SK-N-MC (cell line): ENCODE results near the gene ZNF580.

Experiments
- DNase-seq: peaks from one replicate; pipeline ENCODE4 v3.0.0-alpha.2; 2011; ENCODE audit warnings: low read depth, low spot score
- H3K27ac ChIP-seq: fragments of 200-600 bp; sonication (generic); 2 replicates; pipeline ENCODE4 v1.5.1; 2016; ENCODE audit warnings: mixed run types
- H3K36me3 ChIP-seq: fragments of 200-600 bp; sonication (generic); 2 replicates; pipeline ENCODE4 v1.6.1; 2017; ENCODE audit warnings: antibody characterized with exemption, low read length, mixed read lengths; ENCODE audit not compliant: insufficient read depth
- H3K4me3 ChIP-seq: fragments of 200-600 bp; sonication (generic); 2 replicates; pipeline ENCODE4 v1.5.1; 2016
- H3K9ac ChIP-seq: fragments of 200-600 bp; sonication (generic); 2 replicates; pipeline ENCODE4 v1.8.0; 2017; ENCODE audit warnings: mixed run types, mixed read lengths; ENCODE audit not compliant: insufficient read length
- H3K9me3 ChIP-seq: fragments of 200-600 bp; sonication (generic); 2 replicates; pipeline ENCODE4 v1.6.1; 2017; ENCODE audit warnings: low read depth, mild to moderate bottlenecking, antibody characterized with exemption, low read length, moderate library complexity, mixed read lengths
- EZH2 ChIP-seq: fragments of 200-600 bp; sonication (generic); IDR thresholded peaks from one replicate; pipeline ENCODE4 v1.6.1; 2017; ENCODE audit warnings: antibody characterized with exemption
- FOXP2 ChIP-seq: optimal IDR thresholded peaks from 2 replicates; pipeline ENCODE3; 2011; ENCODE audit warnings: mild to moderate bottlenecking, moderate library complexity; ENCODE audit not compliant: insufficient read depth; ENCODE audit errors: extremely low read length, control extremely low read depth
- POLR2AphosphoS5 ChIP-seq: IDR thresholded peaks from 2 replicates; pipeline ENCODE4 v1.6.1; 2012; ENCODE audit warnings: mild to moderate bottlenecking, low read depth, low read length, borderline replicate concordance

The ZNF580 gene

DNA sequence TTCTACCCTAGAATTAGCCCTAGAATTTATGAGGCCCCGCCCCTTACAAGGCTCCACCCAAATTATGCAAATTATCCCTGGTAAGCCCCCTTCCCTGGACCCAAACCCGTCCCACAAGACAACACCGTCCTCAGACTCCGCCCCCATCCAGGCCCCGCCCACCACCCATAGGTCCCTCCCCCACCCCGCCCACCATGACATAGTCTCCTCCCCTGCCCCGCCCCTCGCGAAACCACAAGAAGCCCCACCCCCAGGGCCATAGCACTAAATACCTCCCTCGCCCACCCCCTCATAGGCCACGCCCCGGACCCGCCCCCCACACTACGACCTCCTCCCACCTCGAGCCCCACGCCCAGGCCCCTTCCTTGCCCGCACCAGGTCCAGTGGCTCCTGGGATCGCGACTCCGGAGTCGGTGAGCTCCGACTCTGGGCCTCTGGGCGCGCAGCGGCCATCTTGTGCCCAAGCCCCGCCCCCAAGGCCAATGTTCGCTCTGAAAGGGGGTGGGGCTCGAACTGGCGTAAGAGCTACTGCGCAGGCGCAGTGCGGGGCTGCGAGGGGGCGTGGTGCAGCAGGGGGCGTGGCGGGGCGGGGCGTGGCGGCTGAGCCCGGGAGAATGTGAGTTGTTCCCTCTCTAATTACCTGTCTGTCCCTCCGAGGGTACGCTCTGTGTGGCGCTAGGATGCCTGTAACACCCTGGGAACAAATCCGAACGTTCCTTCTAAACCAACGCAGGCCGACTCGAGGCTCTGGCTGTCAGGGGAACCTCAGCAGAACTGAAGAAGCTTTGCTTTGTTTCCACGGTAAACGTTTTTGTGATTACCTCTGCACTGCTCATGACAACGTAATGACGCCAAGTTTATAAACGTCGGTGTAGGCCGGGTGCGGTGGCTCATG lies 16.4 kb upstream of the ZNF580 start, which contains the start of gene ZNF784:
Gene ZNF784, minus strand, starts transcription at position 458 of the 895 bp plus-strand sequence. Its CDS starts 5 bp downstream, at position 453.
- DNase-seq = peak; percentile 56
- Histone ChIP-seq H3K4me3 (peak within 1 kb of the TSS; percentile 82), H3K9me3 (no peaks in the 10 kb centered on the region), H3K9ac (peak within 1 kb of the TSS; percentile 86), H3K36me3 (no peaks in the 10 kb centered on the region), H3K27ac (peak within 1 kb of the TSS; percentile 90)
- TF ChIP-seq EZH2 = no peak
- peak; percentile 75 for TF ChIP-seq POLR2AphosphoS5

GRCh38 chr19:55625004-55625326 lies 15.8 kb upstream of the ZNF580 start:
- Histone ChIP-seq H3K9me3 (no peaks in the 10 kb centered on the region), H3K4me3 (peak overlapping the region; percentile 82), H3K27ac (no peak overlapping the region), H3K36me3 (no peaks in the 10 kb centered on the region), H3K9ac (peak overlapping the region; percentile 69)
- TF ChIP-seq POLR2AphosphoS5 (no peak), EZH2 (no peak), FOXP2 (no peak)
- DNase-seq = no peak

DNA sequence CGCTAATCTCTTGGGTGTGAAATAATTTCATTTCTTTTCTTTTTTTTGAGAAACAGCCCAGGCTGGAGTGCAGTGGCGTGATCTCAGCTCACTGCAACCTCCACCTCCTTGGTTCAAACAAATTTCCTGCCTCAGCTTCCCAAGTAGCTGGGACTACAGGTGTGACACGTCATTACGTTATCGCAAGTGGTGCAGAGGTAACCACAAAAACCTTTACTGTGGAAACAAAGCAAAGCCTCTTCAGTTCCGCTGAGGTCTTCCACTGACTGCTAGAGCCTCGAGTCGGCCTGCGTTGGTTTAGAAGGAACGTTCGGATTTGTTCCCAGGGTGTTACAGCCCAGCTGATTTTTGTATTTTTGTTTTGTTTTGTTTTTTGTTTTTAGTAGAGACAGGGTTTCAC lies 14.5 kb upstream of the ZNF580 start:
- no peak for DNase-seq
- Histone ChIP-seq H3K9me3 (no peaks in the 10 kb centered on the region), H3K4me3 (no peak overlapping the region), H3K27ac (no peak overlapping the region), H3K9ac (no peak overlapping the region), H3K36me3 (no peaks in the 10 kb centered on the region)
- TF ChIP-seq EZH2 = no peak
- TF ChIP-seq POLR2AphosphoS5 = no peak
- no peak for TF ChIP-seq FOXP2

- Histone ChIP-seq H3K9me3 (no peaks in the 10 kb centered on the region), H3K9ac (no peak overlapping the region), H3K27ac (no peak overlapping the region), H3K36me3 (no peaks in the 10 kb centered on the region), H3K4me3 (no peak overlapping the region)
- TF ChIP-seq FOXP2 = no peak
- TF ChIP-seq POLR2AphosphoS5 = no peak
- no peak for TF ChIP-seq EZH2
- peak; percentile 98 for DNase-seq
Measured at GRCh38 chr19:55632463-55632834, 8.4 kb upstream of the ZNF580 start.

- H3K27ac ChIP-seq = no peak overlapping the region
- no peak for DNase-seq
- H3K9ac ChIP-seq = no peak overlapping the region
- H3K4me3 ChIP-seq = peak overlapping the region; percentile 94; the same call in 1 of the 2 replicates
- no peak for TF ChIP-seq POLR2AphosphoS5
- no peak for TF ChIP-seq FOXP2
- TF ChIP-seq EZH2 = no peak
- no peaks in the 10 kb centered on the region for H3K36me3 ChIP-seq
- no peaks in the 10 kb centered on the region for H3K9me3 ChIP-seq
Measured at GRCh38 chr19:55633861-55634260, 6.9 kb upstream of the ZNF580 start.

GRCh38 chr19:55635334-55635717 lies 5.5 kb upstream of the ZNF580 start:
- TF ChIP-seq FOXP2 (no peak), EZH2 (no peak), POLR2AphosphoS5 (no peak)
- Histone ChIP-seq H3K9ac (peak overlapping the region; percentile 98), H3K9me3 (no peaks in the 10 kb centered on the region), H3K4me3 (peak overlapping the region; percentile 94), H3K36me3 (no peaks in the 10 kb centered on the region), H3K27ac (peak overlapping the region; percentile 70; the same call in 1 of the 2 replicates)
- DNase-seq = no peak

DNA sequence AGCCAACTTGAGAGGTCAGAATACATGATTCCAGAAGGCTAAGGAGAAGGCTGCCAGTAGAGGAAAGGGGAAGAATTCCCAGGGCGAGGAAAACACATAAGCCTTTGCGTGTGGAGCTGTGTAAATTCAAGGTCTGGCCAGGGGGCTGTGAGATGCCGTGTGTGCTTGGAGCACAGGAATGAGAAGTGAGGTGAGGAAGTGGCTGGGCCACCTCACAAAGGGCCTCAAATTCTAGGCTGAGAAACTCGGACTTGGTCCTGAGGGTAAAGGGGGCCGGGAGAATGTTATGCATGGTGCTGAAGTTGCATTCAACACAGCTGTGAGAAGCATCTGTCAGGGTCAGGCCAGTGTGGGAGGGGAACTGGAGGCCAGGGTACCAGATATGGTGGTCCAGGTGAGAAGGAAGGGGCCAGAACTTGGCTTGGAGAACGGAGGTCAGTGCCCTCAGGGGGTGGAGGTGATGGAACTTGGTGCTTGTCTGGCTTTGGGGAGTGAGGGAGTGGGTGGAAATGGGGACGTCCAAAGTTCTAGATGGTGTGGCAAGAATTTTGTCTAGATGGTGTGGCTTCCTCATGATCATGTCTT lies 4.9 kb upstream of the ZNF580 start:
- TF ChIP-seq FOXP2 = no peak
- DNase-seq = no peak
- Histone ChIP-seq H3K4me3 (peak overlapping the region; percentile 94), H3K9me3 (no peaks in the 10 kb centered on the region), H3K36me3 (no peaks in the 10 kb centered on the region), H3K27ac (no peak overlapping the region), H3K9ac (peak overlapping the region; percentile 98)

DNA sequence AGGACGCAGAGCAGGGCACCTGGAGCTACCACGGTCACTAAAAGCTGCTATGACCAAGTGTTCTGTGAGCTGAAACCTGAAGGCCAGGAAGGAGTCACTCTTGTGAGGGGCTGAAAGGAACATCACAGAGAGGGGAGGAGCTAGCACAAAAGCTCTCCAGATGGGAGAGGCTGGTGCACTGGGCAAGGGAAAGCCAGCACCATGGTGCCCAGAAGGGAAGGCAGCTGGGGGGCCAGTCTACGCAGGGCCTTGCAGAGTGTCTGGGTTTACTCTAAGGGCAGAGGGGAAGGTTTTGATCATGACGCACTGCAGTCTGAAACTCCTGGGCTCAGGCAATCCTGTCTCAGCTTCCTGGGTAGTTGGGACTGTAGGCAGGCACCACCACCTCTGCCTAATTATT lies 4.1 kb upstream of the ZNF580 start:
- no peak overlapping the region for H3K9ac ChIP-seq
- DNase-seq = no peak
- H3K27ac ChIP-seq = no peak overlapping the region
- no peaks in the 10 kb centered on the region for H3K36me3 ChIP-seq
- no peaks in the 10 kb centered on the region for H3K9me3 ChIP-seq
- H3K4me3 ChIP-seq = no peak overlapping the region
- TF ChIP-seq EZH2 (no peak), FOXP2 (no peak), POLR2AphosphoS5 (no peak)

DNA sequence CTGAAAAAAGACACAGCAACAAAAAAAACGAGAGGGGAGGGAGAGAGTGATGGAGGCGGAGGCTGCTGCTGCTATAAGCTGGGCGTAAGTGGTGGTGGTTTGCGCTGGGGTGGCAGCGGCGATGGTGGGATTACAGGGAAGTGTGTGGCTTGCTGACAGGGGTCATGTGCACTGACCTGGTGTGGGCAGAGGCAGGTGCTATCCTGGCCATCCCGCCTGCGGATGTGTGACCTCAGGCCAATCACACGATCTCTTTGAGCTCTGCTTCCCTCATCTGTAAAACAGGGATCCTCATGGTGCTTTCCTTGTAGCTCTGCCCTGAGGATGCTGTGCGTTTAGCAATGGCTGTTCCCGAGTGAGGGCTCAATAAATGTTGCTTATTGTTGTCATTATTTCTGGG lies 3.3 kb upstream of the ZNF580 start:
- no peak for TF ChIP-seq EZH2
- no peak for TF ChIP-seq FOXP2
- TF ChIP-seq POLR2AphosphoS5 = no peak
- Histone ChIP-seq H3K36me3 (no peaks in the 10 kb centered on the region), H3K9ac (no peak overlapping the region), H3K9me3 (no peaks in the 10 kb centered on the region), H3K27ac (no peak overlapping the region), H3K4me3 (no peak overlapping the region)
- no peak for DNase-seq
